Liver (tissue), 9 donors: Measurements from ENCODE around the gene GNG12. TPM values are rescaled to one million over a fixed set of nuclear protein-coding genes. Genes with fewer than 3 reads are reported as not detected.
A peak's percentile ranks its signal among the peaks of the same experiment; 100 is the strongest.

Experiments
- DNase-seq: peaks from one replicate; pipeline ENCODE4 v3.0.0-alpha.2; 2017; ENCODE audit warnings: low spot score
- H3K27ac ChIP-seq, 2 donors: one replicate each; pipeline ENCODE4 v1.7.0; 2013; ENCODE audit warnings: inconsistent platforms in 2 of 2, low read length in 2 of 2, control low read depth in 1 of 2, low read depth in 1 of 2, mild to moderate bottlenecking in 1 of 2
- H3K27me3 ChIP-seq, 4 donors: one replicate each; pipeline versions ENCODE4 v1.6.1 to v1.7.0; 2013; ENCODE audit warnings: low read length in 3 of 4, inconsistent platforms in 1 of 4, mild to moderate bottlenecking in 1 of 4, moderate library complexity in 1 of 4; ENCODE audit not compliant: control insufficient read depth in 4 of 4, insufficient read depth in 4 of 4
- H3K36me3 ChIP-seq, 4 donors: one replicate each; pipeline versions ENCODE4 v1.6.1 to v1.7.0; 2013; ENCODE audit warnings: low read length in 3 of 4, mild to moderate bottlenecking in 3 of 4, low read depth in 1 of 4, moderate library complexity in 1 of 4; ENCODE audit not compliant: control insufficient read depth in 4 of 4, insufficient read depth in 3 of 4
- H3K4me1 ChIP-seq, 4 donors: one replicate each; pipeline versions ENCODE4 v1.6.1 to v1.7.0; 2013; ENCODE audit warnings: low read length in 3 of 4, mild to moderate bottlenecking in 3 of 4, moderate library complexity in 1 of 4; ENCODE audit not compliant: control insufficient read depth in 4 of 4, insufficient read depth in 4 of 4
- H3K4me3 ChIP-seq, 3 donors: one replicate each; pipeline versions ENCODE4 v1.6.1 to v1.7.0; 2013; ENCODE audit warnings: low read length in 3 of 3, control low read depth in 1 of 3, low read depth in 1 of 3, mild to moderate bottlenecking in 1 of 3
- H3K9ac ChIP-seq, 2 donors: one replicate each; pipeline ENCODE4 v1.7.0; 2013; ENCODE audit warnings: low read length in 2 of 2, mild to moderate bottlenecking in 2 of 2, moderate library complexity in 2 of 2, control low read depth in 1 of 2, low read depth in 1 of 2
- H3K9me3 ChIP-seq, 4 donors: one replicate each; pipeline versions ENCODE4 v1.6.1 to v1.7.0; 2013; ENCODE audit warnings: low read length in 3 of 4; ENCODE audit not compliant: control insufficient read depth in 4 of 4
- ATF3 ChIP-seq: IDR thresholded peaks from 2 replicates; pipeline ENCODE4 v1.6.1; 2016; ENCODE audit warnings: antibody characterized with exemption
- CTCF ChIP-seq: fragments of 150-350 bp; IDR thresholded peaks from 2 replicates; pipeline ENCODE4 v1.5.1; 2017; ENCODE audit warnings: improper control_type of control experiment, low read depth, low read length; ENCODE audit not compliant: missing input control
- FOXA1 ChIP-seq: IDR thresholded peaks from 2 replicates; pipeline ENCODE4 v1.6.1; 2016; ENCODE audit warnings: antibody characterized with exemption
- FOXA2 ChIP-seq: IDR thresholded peaks from 2 replicates; pipeline ENCODE4 v1.6.1; 2016; ENCODE audit warnings: antibody characterized with exemption
- GABPA ChIP-seq, 2 donors: IDR thresholded peaks in 1 of 2; conservative IDR thresholded peaks in 1 of 2; 2 replicates each; pipeline ENCODE4 v1.6.1; 2016; ENCODE audit warnings: antibody characterized with exemption in 2 of 2, mild to moderate bottlenecking in 1 of 2, moderate library complexity in 1 of 2
- HNF4G ChIP-seq: IDR thresholded peaks from 2 replicates; pipeline ENCODE4 v1.6.1; 2016; ENCODE audit warnings: antibody characterized with exemption
- MAX ChIP-seq: IDR thresholded peaks from 2 replicates; pipeline ENCODE4 v1.6.1; 2016; ENCODE audit warnings: antibody characterized with exemption
- NR2F2 ChIP-seq: IDR thresholded peaks from 2 replicates; pipeline ENCODE4 v1.6.1; 2016; ENCODE audit warnings: antibody characterized with exemption
- RAD21 ChIP-seq, 2 donors: IDR thresholded peaks; 2 replicates each; pipeline ENCODE4 v1.6.1; 2016; ENCODE audit warnings: antibody characterized with exemption in 2 of 2, mild to moderate bottlenecking in 2 of 2
- REST ChIP-seq: IDR thresholded peaks from 2 replicates; pipeline ENCODE4 v1.6.1; 2016; ENCODE audit warnings: antibody characterized with exemption, mild to moderate bottlenecking
- RXRA ChIP-seq, 2 donors: IDR thresholded peaks; 2 replicates each; pipeline ENCODE4 v1.6.1; 2017 to 2018; ENCODE audit warnings: antibody characterized with exemption in 2 of 2, mild to moderate bottlenecking in 1 of 2
- SP1 ChIP-seq: IDR thresholded peaks from 2 replicates; pipeline ENCODE4 v1.6.1; 2018; ENCODE audit warnings: antibody characterized with exemption, mild to moderate bottlenecking
- TAF1 ChIP-seq: conservative IDR thresholded peaks from 2 replicates; pipeline ENCODE4 v1.6.1; 2016; ENCODE audit warnings: antibody characterized with exemption, mild to moderate bottlenecking
- YY1 ChIP-seq: IDR thresholded peaks from 2 replicates; pipeline ENCODE4 v1.6.1; 2016; ENCODE audit warnings: antibody characterized with exemption, mild to moderate bottlenecking
- ZBTB33 ChIP-seq: IDR thresholded peaks from 2 replicates; pipeline ENCODE4 v1.6.1; 2016; ENCODE audit warnings: antibody characterized with exemption
- WGBS: extraction: QIAGEN DNeasy Blood & Tissue Kit; methylation state at CpG from one replicate; pipeline ENCODE4 v1.1.7; 2013; 5-methylcytosine and 5-hydroxymethylcytosine counted together
- polyA plus RNA-seq, 2 donors: library from polyadenylated mRNA; stranded (reverse) in 1 of 2; unstranded in 1 of 2; fragments of 200-250 nt in 1 of 2; fragments of >200 nt in 1 of 2; fragmentation: Nextera tagmentation in 1 of 2; extraction: Ambion mirVana in 1 of 2; gene quantifications; one replicate each; pipeline versions ENCODE4 v1.2.1 to v1.2.3, GENCODE V29; 2013 to 2015
- total RNA-seq, 2 donors: library from RNA; depleted of rRNA; stranded (reverse); fragments of >200 nt; gene quantifications; one replicate each; pipeline ENCODE4 v1.2.3, GENCODE V29; 2014
- donor health status: healthy.
- donor health status: healthy.
- donor health status: healthy.
- donor health status: healthy.
- donor health status: healthy.

GNG12 gene
- total and polyA plus RNA-seq, 4 donors: 15.4 to 26.1 (median 19.7) TPM

- TF ChIP-seq ZBTB33 (no peak), NR2F2 (no peak), SP1 (no peak), YY1 (no peak), RXRA (IDR thresholded peaks at IDR 0.05) (no peak), RAD21 (IDR thresholded peaks at IDR 0.05) (no peak), FOXA2 (no peak), ATF3 (no peak), FOXA1 (no peak)
Measured at GRCh38 chr1:67768480-67768879, 64.8 kb downstream of the GNG12 start (continued).

- Histone ChIP-seq H3K9ac (no peak overlapping the region), H3K9me3 (no peaks in the 10 kb centered on the region), H3K4me3 (no peak overlapping the region), H3K36me3 (peaks cover 0 to 1% (median 0%) of the 10 kb centered on the region in 4 donors), H3K27ac (peak overlapping the region in 1 of 2 donors; percentile 9), H3K4me1 (peaks cover 0 to 7% (median 0%) of the 10 kb centered on the region in 4 donors), H3K27me3 (no peaks in the 10 kb centered on the region)
- TF ChIP-seq ATF3 (no peak), GABPA (IDR thresholded peaks at IDR 0.05 in 1 of 2, conservative IDR thresholded peaks at IDR 0.05 in 1 of 2) (no peak), RAD21 (IDR thresholded peaks at IDR 0.05) (no peak), YY1 (no peak), CTCF (no peak)
- DNase-seq: no peak
- 79% methylated on average over 6 of the region's 6 CpGs for WGBS
Measured at GRCh38 chr1:67767103-67767782, 66.0 kb downstream of the GNG12 start.

- 41% methylated on average over 17 of the region's 17 CpGs for WGBS
- no peaks in the 10 kb centered on the region for H3K27me3 ChIP-seq
- DNase-seq: peak; percentile 56
- no peaks in the 10 kb centered on the region for H3K9me3 ChIP-seq
- peaks cover 0 to 1% (median 0%) of the 10 kb centered on the region in 4 donors for H3K36me3 ChIP-seq
- H3K4me3 ChIP-seq: no peak overlapping the region
- peaks cover 0 to 7% (median 0%) of the 10 kb centered on the region in 4 donors for H3K4me1 ChIP-seq
- H3K27ac ChIP-seq: peak overlapping the region in 1 of 2 donors; percentile 9
- H3K9ac ChIP-seq: no peak overlapping the region
- TF ChIP-seq FOXA1 (no peak), HNF4G (no peak), RXRA (IDR thresholded peaks at IDR 0.05) (no peak), TAF1 (no peak), FOXA2 (no peak), REST (no peak), MAX (no peak), ZBTB33 (no peak), RAD21 (IDR thresholded peaks at IDR 0.05) (peak; percentile 94)
Measured at GRCh38 chr1:67766141-67766978, 66.9 kb downstream of the GNG12 start.
